Measurements from ENCODE around the gene RIC8A.

RIC8A gene

DNA sequence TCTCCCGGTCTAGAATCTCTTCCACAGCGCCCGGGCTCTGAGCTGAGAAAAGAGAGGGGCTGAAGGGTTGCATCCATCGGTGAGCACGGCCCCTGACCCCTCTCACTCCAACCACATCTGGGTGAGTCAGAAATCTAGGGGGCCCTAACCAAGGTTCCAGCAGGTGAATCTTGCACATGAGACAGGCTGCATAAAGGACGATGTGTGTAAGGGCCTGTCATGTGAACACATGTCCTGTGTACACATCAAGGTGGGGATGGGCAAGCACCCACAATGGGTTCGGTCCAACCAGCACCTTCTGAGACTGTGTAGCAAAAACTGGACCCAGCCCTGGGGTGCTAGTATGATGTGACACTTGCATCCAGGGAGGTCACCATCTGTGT lies 1.5 kb upstream of the RIC8A start:
- H3K4me3 ChIP-seq (replicated peaks; ENCODE audit: low read depth, low read length), result peak overlapping the region; percentile 93
- DNase-seq (ENCODE audit: low read depth), result no peak
- no peak for TF ChIP-seq CTCF (IDR thresholded peaks at IDR 0.05; ENCODE audit: low read length, missing control alignments)

GRCh38 chr11:206526-207207 lies 841 bp upstream of the RIC8A start:
- no peak for DNase-seq (ENCODE audit: low read depth)
- H3K4me3 ChIP-seq (replicated peaks; ENCODE audit: low read depth, low read length), result peak overlapping the region; percentile 93
- TF ChIP-seq CTCF (IDR thresholded peaks at IDR 0.05; ENCODE audit: low read length, missing control alignments), result no peak

- peak; percentile 74 for DNase-seq (ENCODE audit: low read depth)
- TF ChIP-seq CTCF (IDR thresholded peaks at IDR 0.05; ENCODE audit: low read length, missing control alignments), result no peak
- H3K4me3 ChIP-seq (replicated peaks; ENCODE audit: low read depth, low read length), result peak overlapping the region; percentile 93
Measured at GRCh38 chr11:207863-208180, 314 bp downstream of the RIC8A start.

GRCh38 chr11:208181-208916 lies 841 bp downstream of the RIC8A start:
- peak overlapping the region; percentile 93 for H3K4me3 ChIP-seq (replicated peaks; ENCODE audit: low read depth, low read length)
- no peak for TF ChIP-seq CTCF (IDR thresholded peaks at IDR 0.05; ENCODE audit: low read length, missing control alignments)

GRCh38 chr11:208917-209260 lies 1.4 kb downstream of the RIC8A start:
- DNase-seq (ENCODE audit: low read depth), result no peak
- no peak for TF ChIP-seq CTCF (IDR thresholded peaks at IDR 0.05; ENCODE audit: low read length, missing control alignments)
- peak overlapping the region; percentile 93 for H3K4me3 ChIP-seq (replicated peaks; ENCODE audit: low read depth, low read length)

More at GRCh38 chr11:208181-208916, 841 bp downstream of the RIC8A start:
- DNase-seq (ENCODE audit: low read depth), result peak; percentile 71

GRCh38 chr11:209275-210121 lies 2.0 kb downstream of the RIC8A start:
- H3K4me3 ChIP-seq (replicated peaks; ENCODE audit: low read depth, low read length), result peak overlapping the region; percentile 93
- no peak for TF ChIP-seq CTCF (IDR thresholded peaks at IDR 0.05; ENCODE audit: low read length, missing control alignments)
- no peak for DNase-seq (ENCODE audit: low read depth)

All from fibroblast of pulmonary artery (primary cell).